Measurements from ENCODE around the gene CYSTM1. TPM values are rescaled to one million over a fixed set of nuclear protein-coding genes. Genes with fewer than 3 reads are reported as not detected.
A peak's percentile ranks its signal among the peaks of the same experiment; 100 is the strongest.

Gene CYSTM1
- total RNA-seq, 2 experiments from 2014 or later: 21.4 to 36.7 TPM

GRCh38 chr5:140243706-140244250 lies 68.8 kb downstream of the CYSTM1 start:
- BruUV-seq (replicated peaks): no TSS peak
- H4K20me1 ChIP-seq (ENCODE audit: insufficient read depth, low read length): no peaks in the 10 kb centered on the region
- no peaks in the 10 kb centered on the region for H3K9me2 ChIP-seq (ENCODE audit: insufficient read depth, low read length)
- intact Hi-C loops (cut with micrococcal nuclease; ENCODE audit: unreplicated experiment): loop anchor here (1.0 to 10.0 kb wide), 7 partner anchors 23 to 391 kb away; partner anchors contain the start of genes CD14, HBEGF, SRA1 and TMCO6
- CTCF ChIA-PET (ENCODE audit: unreplicated experiment): interaction anchor here (0.7 to 7.1 kb wide), 8 partner anchors 21 to 115 kb away, joined by 3 to 99 read pairs (median 10); partner anchors contain the start of gene HBEGF
- H3K4me2 ChIP-seq (ENCODE audit: low read length): no peak overlapping the region
- H3K27ac ChIP-seq (ENCODE audit: low read depth, low read length, poor library complexity, severe bottlenecking): no peak overlapping the region
- H3K4me1 ChIP-seq (ENCODE audit: insufficient read depth, low read length, poor library complexity, severe bottlenecking): peaks cover 37% of the 10 kb centered on the region
- no peak overlapping the region for H2AFZ ChIP-seq (ENCODE audit: low read length)
- no peaks in the 10 kb centered on the region for H3K9me3 ChIP-seq (ENCODE audit: low read length)
- no peaks in the 10 kb centered on the region for H3K79me2 ChIP-seq (ENCODE audit: insufficient read depth, low read depth, low read length)
- no peak overlapping the region for H3K4me3 ChIP-seq (ENCODE audit: low read depth, low read length, poor library complexity, severe bottlenecking)
- TF ChIP-seq EZH2phosphoT487 (IDR thresholded peaks at IDR 0.05; ENCODE audit: borderline replicate concordance, low read depth, low read length) (no peak), CTCF (conservative IDR thresholded peaks at IDR 0.05; ENCODE audit: low read length) (no peak)
- POLR2A ChIA-PET: interaction anchor here (0.6 to 5.6 kb wide), 12 partner anchors 12 to 194 kb away, joined by 3 to 58 read pairs (median 4); partner anchors contain the start of genes HBEGF and SLC4A9
- DNase-seq (ENCODE audit: low spot score): no peak
- peaks cover 17% of the 10 kb centered on the region for H3K36me3 ChIP-seq (ENCODE audit: insufficient read depth, low read length)

- TF ChIP-seq EZH2phosphoT487 (IDR thresholded peaks at IDR 0.05; ENCODE audit: borderline replicate concordance, low read depth, low read length): no peak
- peak; percentile 87 for TF ChIP-seq CTCF (conservative IDR thresholded peaks at IDR 0.05; ENCODE audit: low read length)
- ChIA-PET CTCF (ENCODE audit: unreplicated experiment) (interaction anchor here (0.5 to 7.1 kb wide), 9 partner anchors 20 to 449 kb away, joined by 3 to 99 read pairs (median 7); partner anchors contain the start of gene HBEGF), POLR2A (interaction anchor here (0.7 to 5.6 kb wide), 12 partner anchors 15 to 116 kb away, joined by 3 to 58 read pairs (median 6); partner anchors contain the start of genes HBEGF and SLC4A9)
- Histone ChIP-seq H3K27ac (ENCODE audit: low read depth, low read length, poor library complexity, severe bottlenecking) (peak overlapping the region; percentile 70), H3K36me3 (ENCODE audit: insufficient read depth, low read length) (peaks cover 22% of the 10 kb centered on the region), H2AFZ (ENCODE audit: low read length) (no peak overlapping the region), H3K9me3 (ENCODE audit: low read length) (no peaks in the 10 kb centered on the region), H3K9me2 (ENCODE audit: insufficient read depth, low read length) (no peaks in the 10 kb centered on the region), H3K4me1 (ENCODE audit: insufficient read depth, low read length, poor library complexity, severe bottlenecking) (peaks cover 45% of the 10 kb centered on the region), H4K20me1 (ENCODE audit: insufficient read depth, low read length) (no peaks in the 10 kb centered on the region), H3K4me2 (ENCODE audit: low read length) (peak overlapping the region; percentile 55), H3K4me3 (ENCODE audit: low read depth, low read length, poor library complexity, severe bottlenecking) (peak overlapping the region; percentile 46), H3K79me2 (ENCODE audit: insufficient read depth, low read depth, low read length) (no peaks in the 10 kb centered on the region)
- no TSS peak for BruUV-seq (replicated peaks)
- intact Hi-C loops (cut with micrococcal nuclease; ENCODE audit: unreplicated experiment): loop anchor here (1.0 to 10.0 kb wide), 7 partner anchors 22 to 390 kb away; partner anchors contain the start of genes CD14, HBEGF, SRA1 and TMCO6
- peak; percentile 89 for DNase-seq (ENCODE audit: low spot score)
These were observed 69.6 kb downstream of the CYSTM1 start for GRCh38 chr5:140244525-140245025.
